GM23248 (cell line): ENCODE data around the gene HIC1. TPM values are rescaled to one million over a fixed set of nuclear protein-coding genes. Genes with fewer than 3 reads are reported as not detected.

Experiments
- DNase-seq: peaks from one replicate; pipeline ENCODE4 v3.0.0-alpha.2; 2015
- H2AFZ ChIP-seq: fragments of 200-600 bp; sonication (generic); 2 replicates; pipeline ENCODE4 v1.6.1; 2016; ENCODE audit warnings: antibody characterized with exemption
- H3F3A ChIP-seq: fragments of 200-600 bp; sonication (generic); 2 replicates; pipeline ENCODE4 v1.6.1; 2016; ENCODE audit warnings: mild to moderate bottlenecking, antibody characterized with exemption, mixed run types; ENCODE audit not compliant: insufficient read depth
- H3K27ac ChIP-seq: fragments of 200-600 bp; sonication (generic); 2 replicates; pipeline ENCODE4 v1.5.1; 2016; ENCODE audit warnings: mild to moderate bottlenecking
- H3K27me3 ChIP-seq: fragments of 200-600 bp; sonication (generic); replicated peaks from 2 replicates; pipeline ENCODE4 v1.6.1; 2016; ENCODE audit warnings: mild to moderate bottlenecking; ENCODE audit not compliant: insufficient read depth
- H3K36me3 ChIP-seq: fragments of 200-600 bp; sonication (generic); 2 replicates; pipeline ENCODE4 v1.6.1; 2016; ENCODE audit warnings: low read depth, mild to moderate bottlenecking
- H3K4me1 ChIP-seq: fragments of 200-600 bp; sonication (generic); 2 replicates; pipeline ENCODE4 v1.6.1; 2016; ENCODE audit warnings: mild to moderate bottlenecking; ENCODE audit not compliant: insufficient read depth
- H3K4me2 ChIP-seq: fragments of 200-600 bp; sonication (generic); one replicate; pipeline ENCODE4 v1.6.1; 2016; ENCODE audit warnings: mild to moderate bottlenecking; ENCODE audit not compliant: unreplicated experiment
- H3K4me3 ChIP-seq: fragments of 200-600 bp; sonication (generic); 2 replicates; pipeline ENCODE4 v1.5.1; 2016; ENCODE audit warnings: mild to moderate bottlenecking
- H3K79me2 ChIP-seq: fragments of 200-600 bp; sonication (generic); 2 replicates; pipeline ENCODE4 v1.6.1; 2016; ENCODE audit warnings: mild to moderate bottlenecking; ENCODE audit not compliant: insufficient read depth
- H3K9ac ChIP-seq: fragments of 200-600 bp; sonication (generic); 2 replicates; pipeline ENCODE4 v1.6.1; 2016; ENCODE audit warnings: mild to moderate bottlenecking
- H3K9me2 ChIP-seq: fragments of 200-600 bp; sonication (generic); 2 replicates; pipeline ENCODE4 v1.6.1; 2016; ENCODE audit warnings: mixed run types, mild to moderate bottlenecking, moderate library complexity; ENCODE audit not compliant: insufficient read depth
- H3K9me3 ChIP-seq: fragments of 200-600 bp; sonication (generic); one replicate; pipeline ENCODE4 v1.6.1; 2017; ENCODE audit warnings: low read depth
- H4K20me1 ChIP-seq: fragments of 200-600 bp; sonication (generic); 2 replicates; pipeline ENCODE4 v1.6.0; 2016; ENCODE audit not compliant: insufficient read depth
- EZH2 ChIP-seq: fragments of 200-600 bp; sonication (generic); IDR thresholded peaks from 2 replicates; pipeline ENCODE4 v1.6.1; 2018; ENCODE audit warnings: antibody characterized with exemption, mild to moderate bottlenecking; ENCODE audit not compliant: insufficient read depth, poor library complexity, severe bottlenecking
- EZH2phosphoT487 ChIP-seq: fragments of 200-600 bp; sonication (generic); IDR thresholded peaks from 2 replicates; pipeline ENCODE4 v1.6.1; 2018; ENCODE audit warnings: antibody characterized with exemption, moderate library complexity, mild to moderate bottlenecking, low read depth; ENCODE audit not compliant: insufficient read depth
- WGBS, 2 experiments: methylation state at CpG; one replicate each; pipeline ENCODE4 v1.1.6; 2015 to 2017; ENCODE audit warnings: low lambda C conversion rate in 2 of 2, low coverage in 1 of 2; ENCODE audit errors: missing lambda C conversion rate in 2 of 2; 5-methylcytosine and 5-hydroxymethylcytosine counted together
- in situ Hi-C: fragments of 300-500 bp; cut with MboI; formaldehyde crosslinking; loops from 2 replicates; pipeline ENCODE4 v1.15.0; 2020
- polyA plus RNA-seq: library from polyadenylated mRNA; unstranded; fragments of >200 nt; fragmentation: Nextera tagmentation; extraction: Ambion mirVana; gene quantifications from 2 replicates; pipeline ENCODE4 v1.2.1, GENCODE V29; 2016
- total RNA-seq: library from RNA; depleted of rRNA; stranded (reverse); fragments of >200 nt; shearing (Covaris generic); gene quantifications from 2 replicates; pipeline ENCODE4 v1.2.3, GENCODE V29; 2014

Gene HIC1
- total and polyA plus RNA-seq, 2 experiments from 2014 or later: 1.6 to 35.0 TPM

DNA sequence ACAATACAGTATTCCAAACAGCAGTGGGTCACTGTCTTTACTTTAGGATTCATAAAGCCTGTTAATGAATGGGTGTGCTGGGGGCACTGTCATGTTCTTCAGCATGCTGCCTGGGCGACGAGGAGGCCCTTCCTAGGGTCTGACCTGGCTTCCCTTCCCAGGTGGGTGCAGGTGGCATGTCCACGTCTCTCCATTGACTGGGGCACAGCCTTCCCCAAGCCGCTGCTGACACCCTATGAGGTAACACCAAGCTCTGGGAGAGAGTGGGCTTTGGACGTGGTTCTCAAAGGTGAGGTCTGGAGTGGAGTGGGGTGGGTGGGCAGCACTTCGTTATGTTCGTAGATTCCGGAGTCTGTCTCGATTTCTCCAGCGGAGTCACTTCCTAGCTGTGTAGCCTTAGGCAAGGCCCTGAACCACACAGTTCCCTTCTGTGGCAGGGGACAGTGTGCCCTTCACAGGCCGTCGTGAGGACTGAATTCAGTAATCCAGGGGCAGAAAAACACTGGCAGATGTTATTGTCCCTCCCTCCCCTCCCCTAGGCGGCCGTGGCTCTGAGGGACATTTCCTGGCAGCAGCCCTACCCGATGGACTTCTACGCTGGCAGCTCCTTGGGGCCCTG is 13.9 kb upstream of the HIC1 start:
- TF ChIP-seq EZH2phosphoT487 (no peak), EZH2 (no peak)
- H3K27ac ChIP-seq: peak overlapping the region; percentile 85

DNA sequence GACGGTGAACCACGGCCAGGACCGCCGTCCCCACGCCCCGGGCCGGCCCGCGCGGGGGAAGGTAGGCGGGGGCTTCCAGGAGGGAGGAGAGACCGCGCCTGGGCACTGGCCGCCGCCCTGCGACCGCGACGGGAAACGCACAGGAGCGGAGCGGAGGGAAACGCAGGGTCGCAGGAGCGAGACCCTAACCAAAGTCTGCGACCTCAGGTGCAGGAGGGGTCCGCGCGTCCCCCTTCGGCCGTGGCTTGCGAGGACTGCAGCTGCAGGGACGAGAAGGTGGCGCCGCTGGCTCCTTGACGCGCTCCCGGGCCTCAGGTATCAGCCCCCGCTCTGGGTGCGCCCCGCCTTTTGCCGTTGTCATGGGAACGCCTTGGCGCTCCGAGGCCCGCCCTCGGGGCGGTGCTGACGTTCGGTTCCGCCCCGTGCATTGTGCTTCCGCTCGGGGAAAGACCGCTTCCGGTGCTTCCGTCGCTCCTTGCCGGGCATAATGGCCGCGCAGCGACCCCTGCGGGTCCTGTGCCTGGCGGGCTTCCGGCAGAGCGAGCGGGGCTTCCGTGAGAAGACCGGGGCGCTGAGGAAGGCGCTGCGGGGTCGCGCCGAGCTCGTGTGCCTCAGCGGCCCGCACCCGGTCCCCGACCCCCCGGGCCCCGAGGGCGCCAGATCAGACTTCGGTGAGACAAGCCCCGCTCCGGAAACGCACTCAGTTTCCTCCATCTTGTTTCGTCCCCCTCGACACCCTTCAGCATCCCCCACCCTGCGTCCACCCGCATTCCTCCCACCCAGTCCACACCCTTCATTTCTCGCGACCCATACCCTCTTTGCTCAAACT is 13.1 kb upstream of the HIC1 start, which contains the start of gene OVCA2:
Gene OVCA2, plus strand, starts transcription at position 462 of the 829 bp plus-strand sequence. Its CDS starts 26 bp downstream, at position 488.
- H3F3A ChIP-seq: peaks cover 34% of the 10 kb centered on the region
- peaks cover 25% of the 10 kb centered on the region for H3K4me1 ChIP-seq
- H3K27ac ChIP-seq: peak within 1 kb of the TSS; percentile 85
- H3K9me3 ChIP-seq: no peaks in the 10 kb centered on the region
- no peaks in the 10 kb centered on the region for H4K20me1 ChIP-seq
- DNase-seq: peak; percentile 99
- WGBS, 2 experiments: 1 to 2% methylated on average over 64 to 65 of the region's 93 CpGs
- peak within 1 kb of the TSS; percentile 95 for H3K4me2 ChIP-seq
- H3K36me3 ChIP-seq: peaks cover 7% of the 10 kb centered on the region; the same call in 1 of the 2 replicates
- H3K27me3 ChIP-seq: no peaks in the 10 kb centered on the region
- in situ Hi-C loops: no loop called here
- peak within 1 kb of the TSS; percentile 69 for H2AFZ ChIP-seq
- H3K4me3 ChIP-seq: peak within 1 kb of the TSS; percentile 89
- TF ChIP-seq EZH2 (no peak), EZH2phosphoT487 (no peak)
- no peaks in the 10 kb centered on the region for H3K9me2 ChIP-seq
- H3K79me2 ChIP-seq: peaks cover 30% of the 10 kb centered on the region
- H3K9ac ChIP-seq: peak within 1 kb of the TSS; percentile 92

More for the DNA sequence above, 13.9 kb upstream of the HIC1 start:
- WGBS, 2 experiments: 44 to 47% methylated on average over 15 to 16 of the region's 16 CpGs
- H3K9ac ChIP-seq: peak overlapping the region; percentile 92
- H3K4me2 ChIP-seq: peak overlapping the region; percentile 95
- peak overlapping the region; percentile 89 for H3K4me3 ChIP-seq
- in situ Hi-C loops: no loop called here
- H2AFZ ChIP-seq: peak overlapping the region; percentile 69; the same call in 1 of the 2 replicates
- H4K20me1 ChIP-seq: no peaks in the 10 kb centered on the region
- peaks cover 34% of the 10 kb centered on the region for H3F3A ChIP-seq
- no peaks in the 10 kb centered on the region for H3K9me3 ChIP-seq
- no peaks in the 10 kb centered on the region for H3K27me3 ChIP-seq
- no peaks in the 10 kb centered on the region for H3K9me2 ChIP-seq
- H3K4me1 ChIP-seq: peaks cover 25% of the 10 kb centered on the region
- H3K79me2 ChIP-seq: peaks cover 30% of the 10 kb centered on the region
- peaks cover 12% of the 10 kb centered on the region; the same call in 1 of the 2 replicates for H3K36me3 ChIP-seq
- no peak for DNase-seq

DNA sequence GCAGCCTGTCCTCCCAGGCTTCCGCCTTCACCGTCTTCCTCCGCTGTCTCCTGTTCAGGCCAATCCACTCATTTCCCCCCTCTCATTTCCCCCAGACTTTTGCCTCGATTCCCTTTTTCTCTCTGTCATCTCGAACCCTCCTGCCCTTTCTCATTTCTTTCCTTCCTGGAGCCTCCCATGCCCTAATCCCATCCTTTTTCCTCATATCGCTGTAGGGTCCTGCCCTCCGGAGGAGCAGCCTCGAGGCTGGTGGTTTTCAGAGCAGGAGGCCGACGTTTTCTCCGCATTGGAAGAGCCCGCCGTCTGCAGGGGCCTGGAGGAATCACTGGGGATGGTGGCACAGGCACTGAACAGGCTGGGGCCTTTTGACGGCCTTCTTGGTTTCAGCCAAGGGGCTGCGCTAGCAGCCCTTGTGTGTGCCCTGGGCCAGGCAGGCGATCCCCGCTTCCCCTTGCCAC is 12.5 kb upstream of the HIC1 start:
- no peaks in the 10 kb centered on the region for H4K20me1 ChIP-seq
- H3K9ac ChIP-seq: peak overlapping the region; percentile 92
- H3K9me2 ChIP-seq: no peaks in the 10 kb centered on the region
- H3K4me3 ChIP-seq: peak overlapping the region; percentile 89
- H3K9me3 ChIP-seq: no peaks in the 10 kb centered on the region
- peak overlapping the region; percentile 95 for H3K4me2 ChIP-seq
- peaks cover 25% of the 10 kb centered on the region for H3K4me1 ChIP-seq
- WGBS, 2 experiments: 12% methylated on average over 17 of the region's 17 CpGs
- peak; percentile 77 for DNase-seq
- peaks cover 30% of the 10 kb centered on the region for H3K79me2 ChIP-seq
- H3K27ac ChIP-seq: peak overlapping the region; percentile 85
- H3K36me3 ChIP-seq: peaks cover 7% of the 10 kb centered on the region; the same call in 1 of the 2 replicates
- in situ Hi-C loops: no loop called here
- H3K27me3 ChIP-seq: no peaks in the 10 kb centered on the region
- peaks cover 34% of the 10 kb centered on the region for H3F3A ChIP-seq
- H2AFZ ChIP-seq: peak overlapping the region; percentile 69
- TF ChIP-seq EZH2: no peak
- no peak for TF ChIP-seq EZH2phosphoT487

DNA sequence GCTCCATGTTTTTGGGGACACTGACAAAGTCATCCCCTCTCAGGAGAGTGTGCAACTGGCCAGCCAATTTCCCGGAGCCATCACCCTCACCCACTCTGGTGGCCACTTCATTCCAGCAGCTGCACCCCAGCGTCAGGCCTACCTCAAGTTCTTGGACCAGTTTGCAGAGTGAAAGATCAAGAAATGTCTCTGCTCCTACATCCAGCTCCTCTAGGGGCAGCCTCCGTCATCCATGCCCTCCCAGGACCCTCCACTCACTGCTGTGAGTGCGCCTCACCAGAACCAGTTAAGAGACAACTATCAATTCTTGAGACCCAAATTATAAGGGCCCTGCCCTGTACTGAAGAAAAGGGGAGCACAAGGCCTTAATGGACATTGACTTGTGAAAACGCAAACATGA is 12.0 kb upstream of the HIC1 start:
- peak overlapping the region; percentile 92 for H3K9ac ChIP-seq
- in situ Hi-C loops: no loop called here
- no peaks in the 10 kb centered on the region for H3K9me2 ChIP-seq
- peaks cover 34% of the 10 kb centered on the region for H3F3A ChIP-seq
- WGBS, 2 experiments: 75 to 83% methylated on average over 5 of the region's 5 CpGs
- H3K27me3 ChIP-seq: no peaks in the 10 kb centered on the region
- peak overlapping the region; percentile 89 for H3K4me3 ChIP-seq
- H3K36me3 ChIP-seq: peaks cover 7% of the 10 kb centered on the region; the same call in 1 of the 2 replicates
- H3K79me2 ChIP-seq: peaks cover 30% of the 10 kb centered on the region
- DNase-seq: no peak
- no peaks in the 10 kb centered on the region for H3K9me3 ChIP-seq
- H4K20me1 ChIP-seq: no peaks in the 10 kb centered on the region
- peak overlapping the region; percentile 95 for H3K4me2 ChIP-seq
- TF ChIP-seq EZH2phosphoT487 (no peak), EZH2 (no peak)
- peak overlapping the region; percentile 85 for H3K27ac ChIP-seq
- H2AFZ ChIP-seq: no peak overlapping the region
- peaks cover 25% of the 10 kb centered on the region for H3K4me1 ChIP-seq
